Naive thymus-derived CD4-positive, alpha-beta T cell (primary cell): Measurements from ENCODE around the gene FRS3. TPM values are rescaled to one million over a fixed set of nuclear protein-coding genes. Genes with fewer than 3 reads are reported as not detected.
A peak's percentile ranks its signal among the peaks of the same experiment; 100 is the strongest.

ENCODE experiments used
- ATAC-seq: fragments of 150-1000 bp; cut with Tn5 transposase; 2 replicates; pipeline ENCODE4 v1.10.0; 2021; ENCODE audit warnings: mild to moderate bottlenecking, moderate library complexity
- CTCF ChIA-PET: fragments of 350-600 bp; sonication (Branson Sonifier 250); formaldehyde crosslinking; loops from one replicate; lab custom pipeline; 2021; ENCODE audit warnings: antibody characterized with exemption; lab: Charles Lee
- POLR2A ChIA-PET: fragments of 350-600 bp; sonication (Branson Sonifier 250); formaldehyde crosslinking; loops from one replicate; lab custom pipeline; 2021; ENCODE audit warnings: antibody characterized with exemption, inconsistent platforms; lab: Charles Lee
- DNase-seq, 9 donors: peaks; one replicate each; pipeline versions ENCODE4 v3.0.0 to v3.0.0-alpha.2; 2020 to 2022; ENCODE audit warnings: mixed read lengths in 1 of 9
- H3K27ac ChIP-seq: one replicate; pipeline ENCODE4 v1.7.0; 2013; ENCODE audit warnings: mild to moderate bottlenecking, low read depth, low read length, moderate library complexity
- H3K27me3 ChIP-seq, 2 donors: one replicate each; pipeline ENCODE4 v1.7.0; 2013; ENCODE audit warnings: low read length in 2 of 2, mild to moderate bottlenecking in 2 of 2, moderate library complexity in 2 of 2; ENCODE audit not compliant: control insufficient read depth in 2 of 2, insufficient read depth in 2 of 2
- H3K36me3 ChIP-seq, 3 experiments: 1 replicate in 2 of 3; 2 replicates in 1 of 3; pipeline ENCODE4 v1.7.0; 2013; ENCODE audit warnings: low read length in 3 of 3, mild to moderate bottlenecking in 3 of 3, moderate library complexity in 1 of 3; ENCODE audit not compliant: insufficient read depth in 3 of 3, control insufficient read depth in 2 of 3
- H3K4me1 ChIP-seq, 2 donors: one replicate each; pipeline ENCODE4 v1.7.0; 2013; ENCODE audit warnings: low read length in 2 of 2, mild to moderate bottlenecking in 2 of 2, moderate library complexity in 1 of 2; ENCODE audit not compliant: control insufficient read depth in 2 of 2, insufficient read depth in 2 of 2
- H3K4me3 ChIP-seq: 2 replicates; pipeline ENCODE4 v1.7.0; 2013; ENCODE audit warnings: mild to moderate bottlenecking, low read length
- H3K9me3 ChIP-seq, 3 experiments: 1 replicate in 2 of 3; 2 replicates in 1 of 3; pipeline ENCODE4 v1.7.0; 2013; ENCODE audit warnings: low read length in 3 of 3; ENCODE audit not compliant: control insufficient read depth in 2 of 3
- H3K27ac Mint-ChIP-seq, 9 donors: one replicate each; pipeline ENCODE4 v1.8.0; 2020 to 2022; ENCODE audit warnings: mixed read lengths in 9 of 9, mild to moderate bottlenecking in 8 of 9, moderate library complexity in 5 of 9, inconsistent platforms in 2 of 9
- H3K27me3 Mint-ChIP-seq, 5 donors: one replicate each; pipeline ENCODE4 v1.8.0; 2021 to 2022; ENCODE audit warnings: mixed read lengths in 5 of 5, mild to moderate bottlenecking in 1 of 5
- H3K36me3 Mint-ChIP-seq, 5 donors: one replicate each; pipeline ENCODE4 v1.8.0; 2020 to 2022; ENCODE audit warnings: mixed read lengths in 5 of 5, mild to moderate bottlenecking in 3 of 5, inconsistent platforms in 1 of 5
- H3K4me1 Mint-ChIP-seq, 7 donors: one replicate each; pipeline ENCODE4 v1.8.0; 2020 to 2022; ENCODE audit warnings: mixed read lengths in 7 of 7, mild to moderate bottlenecking in 3 of 7, inconsistent platforms in 1 of 7
- H3K4me3 Mint-ChIP-seq, 10 donors: one replicate each; pipeline ENCODE4 v1.8.0; 2020 to 2022; ENCODE audit warnings: mild to moderate bottlenecking in 10 of 10, mixed read lengths in 10 of 10, moderate library complexity in 6 of 10, inconsistent platforms in 2 of 10
- H3K9me3 Mint-ChIP-seq, 11 donors: one replicate each; pipeline ENCODE4 v1.8.0; 2020 to 2022; ENCODE audit warnings: mixed read lengths in 11 of 11, mild to moderate bottlenecking in 4 of 11, inconsistent platforms in 1 of 11, moderate library complexity in 1 of 11
- intact Hi-C, 2 donors: fragments of 100-400 bp; cut with micrococcal nuclease; formaldehyde crosslinking; loops; one replicate each; pipeline ENCODE4 v1.15.1; 2023
- polyA plus RNA-seq, 2 donors: library from polyadenylated mRNA; unstranded; fragments of 300-500 nt; fragmentation: Illumina TruSeq; gene quantifications; one replicate each; pipeline ENCODE4 v1.2.3, GENCODE V29; 2021
- total RNA-seq, 6 experiments: library from RNA in 5 of 6; stranded (reverse) in 5 of 6; gene quantifications; 1 replicate in 5 of 6; 2 replicates in 1 of 6; pipeline ENCODE4 v1.2.3 and lab custom pipeline; 2021 to 2026

FRS3 gene
- total and polyA plus RNA-seq, 7 experiments from 2014 or later, result 1.9 to 10.6 (median 5.5) TPM

- Histone ChIP-seq H3K4me1 (peaks cover 32 to 49% of the 10 kb centered on the region in 2 donors), H3K4me3 (no peak overlapping the region), H3K27me3 (no peaks in the 10 kb centered on the region), H3K27ac (no peak overlapping the region), H3K9me3 (no peaks in the 10 kb centered on the region), H3K36me3 (no peaks in the 10 kb centered on the region)
- no peak for DNase-seq
- Mint-ChIP-seq H3K36me3 (no peaks in the 10 kb centered on the region), H3K4me3 (peak overlapping the region in 2 of 10 donors; percentile 1 to 49), H3K27ac (peak overlapping the region in 2 of 9 donors; percentile 13 to 45), H3K9me3 (no peaks in the 10 kb centered on the region), H3K4me1 (peaks cover 23 to 71% (median 43%) of the 10 kb centered on the region in 7 donors), H3K27me3 (no peaks in the 10 kb centered on the region)
- intact Hi-C loops, result no loop called here
- CTCF ChIA-PET, result no interaction called here
- POLR2A ChIA-PET, result no interaction called here
- no peak for ATAC-seq
Observed at GRCh38 chr6:41728954-41729353, 50.7 kb downstream of the FRS3 start.

DNA sequence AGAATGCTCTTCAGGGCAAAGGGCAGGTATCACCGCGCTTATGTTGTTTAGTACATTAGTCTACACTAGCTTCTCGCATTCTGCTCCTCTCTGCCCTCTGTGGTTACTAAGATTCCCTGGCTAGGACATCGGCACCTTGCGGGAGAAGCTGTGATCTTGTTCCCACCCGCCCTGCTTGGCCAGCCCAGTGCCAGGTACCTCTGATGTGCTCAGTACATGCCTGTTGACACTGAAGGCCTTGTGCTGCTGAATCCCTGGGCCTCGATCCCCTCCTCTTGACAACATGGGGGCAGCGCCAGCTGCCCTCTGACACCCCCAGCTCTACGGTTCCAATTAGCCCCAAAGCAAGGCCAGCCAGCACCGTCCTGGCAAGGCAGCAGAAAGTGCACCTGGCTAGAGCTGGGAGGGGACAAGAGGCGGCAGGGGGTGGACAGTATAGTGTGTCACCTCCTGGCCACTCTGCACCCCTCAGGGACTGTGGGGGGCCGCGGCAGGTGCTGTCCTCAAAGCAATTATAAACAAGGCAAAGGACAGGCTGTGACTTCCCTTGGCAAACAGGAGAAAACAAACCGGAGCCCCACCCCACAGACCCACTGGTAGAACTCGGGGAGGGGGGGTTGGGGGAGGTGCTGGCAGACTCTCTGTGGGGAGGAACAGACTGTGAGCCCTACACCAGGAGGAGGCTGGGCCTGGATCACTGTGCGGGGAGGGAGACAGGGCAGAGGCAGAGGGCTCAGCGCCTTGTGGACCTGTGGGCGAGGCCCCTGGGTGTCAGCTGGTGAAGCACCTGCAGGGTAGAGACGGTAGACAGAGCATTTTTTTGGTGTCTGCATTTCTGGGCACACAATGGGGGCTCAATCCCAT lies 51.4 kb downstream of the FRS3 start:
- Mint-ChIP-seq H3K27me3 (no peaks in the 10 kb centered on the region), H3K9me3 (no peaks in the 10 kb centered on the region), H3K36me3 (no peaks in the 10 kb centered on the region), H3K4me3 (peak overlapping the region in 1 of 10 donors; percentile 49), H3K27ac (no peak overlapping the region), H3K4me1 (peaks cover 27 to 75% (median 37%) of the 10 kb centered on the region in 7 donors)
- H3K9me3 ChIP-seq, result no peaks in the 10 kb centered on the region
- DNase-seq (no peak), ATAC-seq (no peak)
- H3K4me1 ChIP-seq, result peaks cover 25 to 43% of the 10 kb centered on the region in 2 donors
- H3K4me3 ChIP-seq, result no peak overlapping the region
- CTCF ChIA-PET, result no interaction called here
- no peaks in the 10 kb centered on the region for H3K36me3 ChIP-seq
- POLR2A ChIA-PET, result no interaction called here
- H3K27ac ChIP-seq, result no peak overlapping the region
- intact Hi-C loops, result no loop called here
- no peaks in the 10 kb centered on the region for H3K27me3 ChIP-seq

GRCh38 chr6:41727705-41728072 lies 52.0 kb downstream of the FRS3 start:
- ATAC-seq, result no peak
- CTCF ChIA-PET, result no interaction called here
- H3K27ac ChIP-seq, result no peak overlapping the region

GRCh38 chr6:41726876-41727275 lies 52.8 kb downstream of the FRS3 start:
- Histone ChIP-seq H3K36me3 (no peaks in the 10 kb centered on the region), H3K4me3 (no peak overlapping the region), H3K4me1 (peaks cover 15 to 28% of the 10 kb centered on the region in 2 donors), H3K27me3 (no peaks in the 10 kb centered on the region), H3K9me3 (no peaks in the 10 kb centered on the region), H3K27ac (no peak overlapping the region)
- Mint-ChIP-seq H3K27ac (peak overlapping the region in 1 of 9 donors; percentile 33), H3K36me3 (no peaks in the 10 kb centered on the region), H3K27me3 (no peaks in the 10 kb centered on the region), H3K9me3 (no peaks in the 10 kb centered on the region), H3K4me1 (peaks cover 18 to 65% (median 29%) of the 10 kb centered on the region in 7 donors), H3K4me3 (peak overlapping the region in 1 of 10 donors; percentile 80)
- ChIA-PET CTCF (no interaction called here), POLR2A (no interaction called here)
- ATAC-seq (no peak), DNase-seq (no peak)
- intact Hi-C loops, result no loop called here

More at GRCh38 chr6:41727705-41728072, 52.0 kb downstream of the FRS3 start:
- POLR2A ChIA-PET, result no interaction called here
- peak overlapping the region in 1 of 9 donors; percentile 49 for H3K27ac Mint-ChIP-seq
- H3K27me3 Mint-ChIP-seq, result no peaks in the 10 kb centered on the region
- H3K4me1 Mint-ChIP-seq, result peaks cover 23 to 70% (median 34%) of the 10 kb centered on the region in 7 donors
- H3K36me3 Mint-ChIP-seq, result no peaks in the 10 kb centered on the region
- Histone ChIP-seq H3K27me3 (no peaks in the 10 kb centered on the region), H3K4me1 (peaks cover 19 to 36% of the 10 kb centered on the region in 2 donors), H3K4me3 (no peak overlapping the region), H3K36me3 (no peaks in the 10 kb centered on the region), H3K9me3 (no peaks in the 10 kb centered on the region)
- intact Hi-C loops, result no loop called here
- no peak for DNase-seq
- no peaks in the 10 kb centered on the region for H3K9me3 Mint-ChIP-seq
- H3K4me3 Mint-ChIP-seq, result peak overlapping the region in 1 of 10 donors; percentile 80

GRCh38 chr6:41724586-41725501 lies 54.9 kb downstream of the FRS3 start:
- Histone ChIP-seq H3K27ac (no peak overlapping the region), H3K4me1 (peaks cover 0 to 9% of the 10 kb centered on the region in 2 donors), H3K36me3 (no peaks in the 10 kb centered on the region), H3K4me3 (no peak overlapping the region), H3K27me3 (no peaks in the 10 kb centered on the region), H3K9me3 (no peaks in the 10 kb centered on the region)
- no peak for DNase-seq
- intact Hi-C loops, result no loop called here
- Mint-ChIP-seq H3K4me1 (peaks cover 8 to 46% (median 17%) of the 10 kb centered on the region in 7 donors), H3K4me3 (no peak overlapping the region), H3K27me3 (no peaks in the 10 kb centered on the region), H3K36me3 (no peaks in the 10 kb centered on the region), H3K9me3 (peaks cover 0 to 1% (median 0%) of the 10 kb centered on the region in 11 donors), H3K27ac (no peak overlapping the region)
- POLR2A ChIA-PET, result no interaction called here
- CTCF ChIA-PET, result no interaction called here
- no peak for ATAC-seq

GRCh38 chr6:41724228-41724580 lies 55.5 kb downstream of the FRS3 start:
- intact Hi-C loops, result no loop called here
- Histone ChIP-seq H3K36me3 (no peaks in the 10 kb centered on the region), H3K9me3 (no peaks in the 10 kb centered on the region), H3K27me3 (no peaks in the 10 kb centered on the region), H3K4me1 (peaks cover 0 to 4% of the 10 kb centered on the region in 2 donors), H3K27ac (no peak overlapping the region), H3K4me3 (no peak overlapping the region)
- Mint-ChIP-seq H3K9me3 (peaks cover 0 to 1% (median 0%) of the 10 kb centered on the region in 11 donors), H3K27me3 (no peaks in the 10 kb centered on the region), H3K36me3 (no peaks in the 10 kb centered on the region), H3K4me1 (peaks cover 7 to 40% (median 16%) of the 10 kb centered on the region in 7 donors), H3K4me3 (no peak overlapping the region), H3K27ac (no peak overlapping the region)
- no peak for DNase-seq
- ChIA-PET CTCF (no interaction called here), POLR2A (no interaction called here)
- ATAC-seq, result no peak
